ENCODE results near the gene FRMD5.

The FRMD5 gene

GRCh38 chr15:44163370-44163769 is 31.7 kb downstream of the FRMD5 start:
- in situ Hi-C loops (cut with MboI; ENCODE audit: low sequenced_read_pairs): no loop called here

- in situ Hi-C loops (cut with MboI; ENCODE audit: low sequenced_read_pairs): no loop called here
These were observed 34.3 kb downstream of the FRMD5 start for GRCh38 chr15:44160796-44161195.

- in situ Hi-C loops (cut with MboI; ENCODE audit: low sequenced_read_pairs): no loop called here
These were observed 35.6 kb downstream of the FRMD5 start for GRCh38 chr15:44159492-44159891.

- in situ Hi-C loops (cut with MboI; ENCODE audit: low sequenced_read_pairs): no loop called here
These were observed 37.0 kb downstream of the FRMD5 start for GRCh38 chr15:44158111-44158510.

GRCh38 chr15:44157679-44158078 is 37.4 kb downstream of the FRMD5 start:
- in situ Hi-C loops (cut with MboI; ENCODE audit: low sequenced_read_pairs): no loop called here

- in situ Hi-C loops (cut with MboI; ENCODE audit: low sequenced_read_pairs): no loop called here
These were observed 41.7 kb downstream of the FRMD5 start for GRCh38 chr15:44153352-44153751.

GRCh38 chr15:44149224-44149623 is 45.8 kb downstream of the FRMD5 start:
- in situ Hi-C loops (cut with MboI; ENCODE audit: low sequenced_read_pairs): no loop called here

GRCh38 chr15:44148580-44148979 is 46.5 kb downstream of the FRMD5 start:
- in situ Hi-C loops (cut with MboI; ENCODE audit: low sequenced_read_pairs): no loop called here

- in situ Hi-C loops (cut with MboI; ENCODE audit: low sequenced_read_pairs): no loop called here
These were observed 47.4 kb downstream of the FRMD5 start for GRCh38 chr15:44147636-44148035.

- in situ Hi-C loops (cut with MboI; ENCODE audit: low sequenced_read_pairs): no loop called here
These were observed 49.6 kb downstream of the FRMD5 start for GRCh38 chr15:44145495-44145894.

- in situ Hi-C loops (cut with MboI; ENCODE audit: low sequenced_read_pairs): no loop called here
These were observed 50.1 kb downstream of the FRMD5 start for GRCh38 chr15:44144992-44145391.

- in situ Hi-C loops (cut with MboI; ENCODE audit: low sequenced_read_pairs): no loop called here
These were observed 50.9 kb downstream of the FRMD5 start for GRCh38 chr15:44144184-44144583.

- in situ Hi-C loops (cut with MboI; ENCODE audit: low sequenced_read_pairs): no loop called here
These were observed 57.3 kb downstream of the FRMD5 start for GRCh38 chr15:44137750-44138149.

GRCh38 chr15:44136991-44137477 is 58.0 kb downstream of the FRMD5 start:
- in situ Hi-C loops (cut with MboI; ENCODE audit: low sequenced_read_pairs): no loop called here

- in situ Hi-C loops (cut with MboI; ENCODE audit: low sequenced_read_pairs): no loop called here
These were observed 63.0 kb downstream of the FRMD5 start for GRCh38 chr15:44132057-44132456.

- in situ Hi-C loops (cut with MboI; ENCODE audit: low sequenced_read_pairs): no loop called here
These were observed 64.3 kb downstream of the FRMD5 start for GRCh38 chr15:44130778-44131177.

- in situ Hi-C loops (cut with MboI; ENCODE audit: low sequenced_read_pairs): no loop called here
These were observed 65.2 kb downstream of the FRMD5 start for GRCh38 chr15:44129911-44130310.

GRCh38 chr15:44128443-44128842 is 66.6 kb downstream of the FRMD5 start:
- in situ Hi-C loops (cut with MboI; ENCODE audit: low sequenced_read_pairs): no loop called here

- in situ Hi-C loops (cut with MboI; ENCODE audit: low sequenced_read_pairs): no loop called here
These were observed 69.2 kb downstream of the FRMD5 start for GRCh38 chr15:44125879-44126278.

GRCh38 chr15:44102675-44103254 is 92.3 kb downstream of the FRMD5 start:
- in situ Hi-C loops (cut with MboI; ENCODE audit: low sequenced_read_pairs): no loop called here

GRCh38 chr15:44101944-44102343 is 93.1 kb downstream of the FRMD5 start:
- in situ Hi-C loops (cut with MboI; ENCODE audit: low sequenced_read_pairs): no loop called here

- in situ Hi-C loops (cut with MboI; ENCODE audit: low sequenced_read_pairs): no loop called here
These were observed 93.8 kb downstream of the FRMD5 start for GRCh38 chr15:44101286-44101685.

GRCh38 chr15:44099671-44100070 is 95.4 kb downstream of the FRMD5 start:
- in situ Hi-C loops (cut with MboI; ENCODE audit: low sequenced_read_pairs): no loop called here
